K562 (cell line): ENCODE results near the gene UCKL1. TPM values are rescaled to one million over a fixed set of nuclear protein-coding genes. Genes with fewer than 3 reads are reported as not detected.

Experiments
- CBX8 ChIP-seq: fragments of 200-600 bp; sonication (generic); IDR thresholded peaks from 2 replicates; pipeline ENCODE4 v1.6.1; 2012; ENCODE audit warnings: borderline replicate concordance, mixed run types, low read depth, mild to moderate bottlenecking, moderate library complexity, mixed read lengths, low read length, control low read depth, inconsistent platforms; ENCODE audit not compliant: poor library complexity, severe bottlenecking; ENCODE audit errors: extremely low read depth
- EGR1 ChIP-seq: fragments of 450-650 bp; conservative IDR thresholded peaks from 2 replicates; pipeline ENCODE4 v1.6.1; 2017; ENCODE audit warnings: mild to moderate bottlenecking
- FOSL1 ChIP-seq: fragments of 200-800 bp; sonication (Bioruptor generic); conservative IDR thresholded peaks from 2 replicates; pipeline ENCODE4 v1.6.1; 2016; ENCODE audit warnings: missing genetic modification characterization, missing compliant biosample characterization
- GATA2 ChIP-seq: sonication (generic); formaldehyde crosslinking; IDR thresholded peaks from 2 replicates; pipeline ENCODE4 v1.4.0; 2020; ENCODE audit warnings: mild to moderate bottlenecking, missing genetic modification reagents
- GATAD2A ChIP-seq: fragments of 450-650 bp; IDR thresholded peaks from 2 replicates; pipeline ENCODE4 v1.6.1; 2017
- GMEB1 ChIP-seq: fragments of 250-450 bp; sonication (Bioruptor Pico); IDR thresholded peaks from 2 replicates; pipeline ENCODE4 v1.4.0; 2020; ENCODE audit warnings: mild to moderate bottlenecking
- HDAC1 ChIP-seq, 2 experiments: fragments of 450-650 bp; IDR thresholded peaks; 2 replicates each; pipeline ENCODE4 v1.6.1; 2016 to 2017; ENCODE audit warnings: inconsistent platforms in 1 of 2, mild to moderate bottlenecking in 1 of 2, moderate library complexity in 1 of 2
- KDM4B ChIP-seq, 2 experiments: fragments of 450-650 bp in 1 of 2; sonication (generic) in 1 of 2; IDR thresholded peaks; 2 replicates each; pipeline ENCODE4 v1.6.1; 2016 to 2017; ENCODE audit warnings: borderline replicate concordance in 2 of 2, antibody characterized with exemption in 1 of 2, low read depth in 1 of 2, mild to moderate bottlenecking in 1 of 2
- KDM5B ChIP-seq: fragments of 200-600 bp; sonication (generic); IDR thresholded peaks from 2 replicates; pipeline ENCODE4 v1.6.1; 2012; ENCODE audit warnings: low read depth, mild to moderate bottlenecking, moderate library complexity, low read length, control low read depth, inconsistent platforms; ENCODE audit not compliant: insufficient replicate concordance
- MLX ChIP-seq, 2 experiments: fragments of 450-650 bp in 1 of 2; sonication (generic) in 1 of 2; formaldehyde crosslinking; conservative IDR thresholded peaks; 2 replicates each; pipeline versions ENCODE4 v1.4.0 to v1.8.1; 2020 to 2022; ENCODE audit warnings: mild to moderate bottlenecking in 1 of 2, missing genetic modification reagents in 1 of 2
- MXI1 ChIP-seq: IDR thresholded peaks from 2 replicates; pipeline ENCODE4 v1.6.1; 2011; ENCODE audit warnings: low read depth, mild to moderate bottlenecking, improper control_type of control experiment, low read length
- PHF8 ChIP-seq: fragments of 200-600 bp; sonication (generic); IDR thresholded peaks from 2 replicates; pipeline ENCODE4 v1.6.1; 2012; ENCODE audit warnings: mixed run types, mild to moderate bottlenecking, inconsistent platforms, low read length, moderate library complexity, borderline replicate concordance
- TAF15 ChIP-seq: fragments of 200-400 bp; formaldehyde crosslinking; IDR thresholded peaks from 2 replicates; pipeline ENCODE4 v1.6.1; 2017; ENCODE audit warnings: mild to moderate bottlenecking, low read depth, low read length, moderate library complexity
- WHSC1 ChIP-seq: IDR thresholded peaks from one replicate; pipeline ENCODE4 v1.6.1; 2012; ENCODE audit warnings: low read length, control low read depth, inconsistent platforms
- XRCC3 ChIP-seq: fragments of 450-650 bp; IDR thresholded peaks from 2 replicates; pipeline ENCODE4 v1.6.1; 2017; ENCODE audit warnings: mild to moderate bottlenecking, moderate library complexity
- ZFP1 ChIP-seq: fragments of 450-650 bp; formaldehyde crosslinking; IDR thresholded peaks from 2 replicates; pipeline ENCODE4 v1.4.0; 2020; ENCODE audit warnings: mild to moderate bottlenecking, mixed read lengths
- ZFPM2 ChIP-seq: fragments of 250-450 bp; sonication (Bioruptor Pico); IDR thresholded peaks from 2 replicates; pipeline ENCODE4 v1.5.1; 2022; ENCODE audit warnings: mild to moderate bottlenecking
- ZNF184 ChIP-seq: sonication (generic); formaldehyde crosslinking; IDR thresholded peaks from 2 replicates; pipeline ENCODE4 v1.5.0; 2020; ENCODE audit warnings: missing genetic modification reagents
- ZNF224 ChIP-seq: sonication (generic); formaldehyde crosslinking; IDR thresholded peaks from 2 replicates; pipeline ENCODE4 v1.8.0; 2022; ENCODE audit warnings: mild to moderate bottlenecking, missing genetic modification reagents
- ZNF232 ChIP-seq: sonication (generic); formaldehyde crosslinking; IDR thresholded peaks from 2 replicates; pipeline ENCODE4 v1.8.0; 2022; ENCODE audit warnings: mild to moderate bottlenecking, missing genetic modification reagents
- ZNF354B ChIP-seq: fragments of 250-450 bp; sonication (Bioruptor Pico); IDR thresholded peaks from 2 replicates; pipeline ENCODE4 v1.4.0; 2020
- ZNF592 ChIP-seq: fragments of 450-650 bp; IDR thresholded peaks from 2 replicates; pipeline ENCODE4 v1.6.1; 2017; ENCODE audit warnings: antibody characterized with exemption, mild to moderate bottlenecking
- ZNF696 ChIP-seq: fragments of 250-450 bp; sonication (Bioruptor Pico); conservative IDR thresholded peaks from 2 replicates; pipeline ENCODE4 v1.4.0; 2020; ENCODE audit warnings: mild to moderate bottlenecking, moderate library complexity
- polyA plus RNA-seq, 8 experiments: library from polyadenylated mRNA; depleted of rRNA in 4 of 8; stranded (reverse) in 5 of 8; unstranded in 3 of 8; fragments of >200 nt; fragmentation: Nextera tagmentation in 2 of 8; fragmentation: Illumina TruSeq in 1 of 8; extraction: Ambion mirVana in 2 of 8; extraction: Trizol in 1 of 8; gene quantifications; 2 replicates each; pipeline versions ENCODE4 v1.2.1 to v1.2.3, GENCODE V29; 2011 to 2014; ENCODE audit warnings: inconsistent platforms in 1 of 8, missing spikeins in 1 of 8
- total RNA-seq, 7 experiments: library from RNA; depleted of rRNA in 6 of 7; stranded (reverse); fragments of >200 nt in 6 of 7; fragmentation: Illumina TruSeq in 2 of 7; extraction: Trizol in 2 of 7; gene quantifications; 2 replicates each; pipeline versions ENCODE4 v1.2.1 to v1.2.3, GENCODE V29; 2011 to 2021; ENCODE audit warnings: low replicate concordance in 1 of 7

The UCKL1 gene
- total and polyA plus RNA-seq, 9 of the 15 experiments (the other 6 are each of a cell fraction or from before 2014, with no cell fraction given) = 3.1 to 52.8 (median 24.2) TPM

- TF ChIP-seq ZNF224 (CRISPR knock-in tag) = no peak
- TF ChIP-seq ZNF184 = no peak
- TF ChIP-seq KDM5B = peak; percentile 66
- no peak for TF ChIP-seq GMEB1 (CRISPR knock-in tag)
- TF ChIP-seq GATAD2A = no peak
- TF ChIP-seq MLX (CRISPR knock-in tag; conservative IDR thresholded peaks at IDR 0.05) = no peak
- no peak for TF ChIP-seq CBX8
- no peak for TF ChIP-seq ZNF592
- TF ChIP-seq HDAC1 (IDR thresholded peaks at IDR 0.05) = no peak
- no peak for TF ChIP-seq XRCC3
- no peak for TF ChIP-seq ZFP1 (CRISPR knock-in tag)
- TF ChIP-seq WHSC1 = no peak
- no peak for TF ChIP-seq ZNF354B (CRISPR knock-in tag)
- no peak for TF ChIP-seq FOSL1 (tag)
- peak; percentile 38; the same call in 1 of the 2 replicates for TF ChIP-seq PHF8
- TF ChIP-seq ZNF232 (CRISPR knock-in tag) = no peak
- TF ChIP-seq MXI1 = no peak
- peak; percentile 72 for TF ChIP-seq EGR1
- no peak for TF ChIP-seq GATA2 (CRISPR knock-in tag)
- TF ChIP-seq TAF15 = no peak
- 0 out of 2 replicates have a peak, but pooled peaks have one; percentile 53 for TF ChIP-seq ZFPM2
- no peak for TF ChIP-seq ZNF696 (CRISPR knock-in tag)
- no peak for TF ChIP-seq KDM4B (IDR thresholded peaks at IDR 0.05; ENCODE audit: borderline replicate concordance in 2 of 2, low read depth in 1 of 2)
Observed at GRCh38 chr20:63979557-63980316, 23.5 kb upstream of the UCKL1 start, which contains the start of gene SAMD10 (continued).
